Effector CD8-positive, alpha-beta T cell (primary cell): ENCODE results near the gene KRT20.
A peak's percentile ranks its signal among the peaks of the same experiment; 100 is the strongest.
"Not testable (repeated sequence)": the region's sequence is repeated elsewhere in the genome, so short reads cannot be mapped to it uniquely, and the experiment has no call there.

Source experiments
- DNase-seq: peaks from one replicate; lab custom pipeline; 2025; lab: John Stamatoyannopoulos, UW
- total RNA-seq, 4 experiments: gene quantifications; one replicate each; lab custom pipeline; 2026; lab: John Stamatoyannopoulos, UW

KRT20 gene
- total RNA-seq: 0 reads per million in 4 experiments

DNA sequence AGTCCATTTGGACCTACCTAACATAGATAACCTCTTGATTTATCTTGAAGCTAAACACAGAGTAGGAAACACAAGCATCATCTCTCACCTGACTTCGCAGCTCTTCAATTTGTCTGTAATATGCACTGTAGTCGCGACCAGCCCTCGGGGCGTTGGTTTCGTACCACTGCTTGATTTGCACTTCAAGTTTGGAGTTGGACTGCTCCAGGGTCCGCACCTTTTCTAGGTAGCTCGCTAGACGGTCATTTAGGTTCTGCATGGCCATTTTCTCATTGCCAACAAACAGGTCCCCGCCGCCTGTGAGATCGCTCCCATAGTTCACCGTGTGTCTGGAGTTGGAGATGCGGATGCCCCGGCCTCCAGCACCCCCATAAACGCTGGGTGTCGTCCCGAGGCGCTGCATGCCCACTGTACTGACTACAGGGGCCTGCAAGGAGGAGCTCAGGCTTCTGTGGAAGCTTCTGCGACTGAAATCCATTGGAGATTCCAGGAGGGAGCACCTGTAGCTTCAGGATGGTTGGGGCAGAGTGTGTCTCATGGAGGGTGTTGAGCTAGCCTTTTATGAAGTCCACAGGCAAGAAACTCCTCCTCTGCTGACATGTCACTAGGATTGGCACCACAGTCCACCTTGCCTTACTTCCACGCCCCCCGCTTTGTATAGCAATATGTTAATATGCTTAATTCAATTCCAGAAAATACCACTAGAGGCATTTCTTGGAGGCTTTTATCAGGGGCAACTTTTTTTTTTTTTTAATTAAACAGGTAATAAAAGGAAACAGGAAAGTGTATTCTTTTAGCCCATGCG, at the start of gene KRT20:
TSS of gene KRT20 (minus strand) at position 535 of the 805 bp plus-strand sequence. CDS start at position 478, 57 bp downstream.
- no peak for DNase-seq

DNA sequence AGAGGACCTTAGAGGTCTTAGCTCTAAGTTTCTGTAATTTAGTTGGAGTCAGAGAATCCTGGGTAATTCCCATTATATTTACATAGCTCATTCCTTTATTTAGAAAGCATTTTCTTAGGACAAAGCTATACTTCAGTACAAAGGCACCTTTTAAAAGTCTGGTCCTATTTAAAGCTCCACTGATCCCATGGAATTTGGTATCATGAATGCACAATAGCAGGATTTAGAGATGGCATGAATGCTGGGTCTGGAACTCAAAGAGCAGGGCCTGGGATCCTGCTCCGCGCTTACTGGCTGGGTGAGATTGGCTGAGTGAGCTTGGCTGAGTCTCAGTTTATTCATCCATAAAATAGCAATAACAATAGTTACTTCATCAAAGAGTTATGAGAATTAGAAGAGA, 47.6 kb upstream of the KRT20 start:
- no peak for DNase-seq

DNA sequence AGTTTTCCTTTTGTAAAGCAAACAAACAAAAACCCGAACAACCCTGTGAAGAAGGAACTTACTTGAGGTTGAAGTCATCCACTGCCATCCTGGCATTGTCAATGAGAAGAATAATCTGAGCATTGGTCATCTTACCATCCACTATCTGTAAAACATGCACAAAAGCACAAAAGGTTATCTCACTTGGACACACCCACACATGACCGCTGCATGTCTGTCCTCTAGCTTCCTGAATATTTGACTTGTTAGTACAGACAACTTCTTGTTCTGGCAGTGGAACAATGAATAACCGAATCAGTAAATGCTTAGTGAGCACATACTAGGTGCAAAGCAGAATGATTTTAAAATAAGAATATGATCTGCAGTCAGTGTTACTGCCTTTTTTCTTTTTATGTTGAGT, 46.3 kb upstream of the KRT20 start:
- no peak for DNase-seq

DNA sequence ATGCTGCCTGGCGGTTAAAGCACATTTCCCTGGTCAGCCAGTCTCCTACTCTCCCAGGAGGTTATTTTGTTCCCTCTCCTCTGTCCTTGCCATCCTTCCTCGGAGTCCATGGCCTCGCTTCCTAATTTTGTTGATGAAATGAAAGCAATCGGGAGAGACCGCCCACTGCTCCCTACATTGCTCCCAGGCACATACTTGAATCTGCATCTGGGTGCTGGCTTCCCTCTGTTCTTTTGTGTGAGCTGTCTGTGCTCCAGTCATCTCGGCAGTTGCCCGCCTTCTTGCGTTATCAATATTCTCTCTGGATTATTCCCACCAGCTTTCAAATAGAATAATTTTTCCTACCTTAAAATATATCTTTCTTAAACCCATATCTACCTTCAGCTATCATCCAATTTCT, 41.3 kb upstream of the KRT20 start:
- DNase-seq: no peak

DNA sequence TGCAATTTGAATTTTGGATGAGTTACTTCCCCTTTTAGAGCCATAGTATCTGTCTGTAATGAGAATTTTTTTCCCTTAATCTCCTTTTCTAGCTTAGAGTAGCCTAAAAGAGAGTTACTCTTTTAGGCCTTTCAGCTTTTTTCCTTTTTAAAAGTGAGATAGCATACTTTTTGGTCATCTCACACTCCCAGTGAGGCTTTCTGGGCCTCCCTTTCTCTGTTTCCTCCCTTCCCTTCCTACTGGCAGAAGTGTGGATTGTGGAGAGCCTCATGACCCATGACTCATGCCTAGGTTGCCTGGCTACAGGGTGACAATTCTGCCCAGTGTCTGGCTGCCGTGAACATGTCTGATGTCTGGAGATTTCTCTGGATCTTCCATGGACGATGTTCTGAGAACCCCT, 37.2 kb upstream of the KRT20 start:
- no peak for DNase-seq

DNA sequence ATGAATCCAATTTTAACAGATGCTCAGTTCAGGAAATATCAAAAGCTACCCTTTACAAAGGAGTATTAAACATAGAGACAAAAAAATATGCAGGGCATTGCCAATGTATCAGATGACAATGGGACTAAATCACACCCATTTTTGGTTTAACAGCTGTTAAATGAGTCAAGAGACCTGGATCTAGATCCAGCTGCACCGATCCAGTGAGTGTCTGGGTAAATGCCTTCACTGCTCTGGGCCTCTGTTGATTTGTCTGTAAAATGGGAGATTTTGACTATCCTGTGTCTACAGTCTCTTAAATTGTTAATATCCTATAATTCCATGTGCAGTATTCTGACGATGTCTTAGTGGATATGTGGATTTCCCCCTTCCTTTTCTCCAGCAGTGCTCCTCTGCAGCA, 36.0 kb upstream of the KRT20 start:
- DNase-seq: no peak

DNA sequence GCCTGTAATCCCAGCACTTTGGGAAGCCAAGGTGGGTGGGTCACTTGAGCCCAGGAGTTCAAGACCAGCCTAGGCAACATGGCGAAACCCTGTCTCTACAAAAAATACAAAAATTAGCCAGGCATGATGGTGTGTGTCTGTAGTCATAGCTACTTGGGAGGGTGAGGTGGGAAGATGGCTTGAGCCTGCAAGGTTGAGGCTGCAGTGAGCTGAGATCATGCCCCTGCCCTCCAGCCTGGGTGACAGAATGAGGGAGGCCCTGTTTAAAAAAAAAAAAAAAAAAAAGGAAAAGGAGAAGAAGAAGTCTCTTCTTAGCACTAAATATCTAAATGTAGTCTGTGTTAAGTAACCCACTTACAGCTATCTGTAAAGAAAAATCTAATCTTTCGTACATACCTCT, 32.1 kb upstream of the KRT20 start:
- DNase-seq: not testable (repeated sequence)

- no peak for DNase-seq
These were observed 31.3 kb upstream of the KRT20 start for GRCh38 chr17:40916366-40916765.

DNA sequence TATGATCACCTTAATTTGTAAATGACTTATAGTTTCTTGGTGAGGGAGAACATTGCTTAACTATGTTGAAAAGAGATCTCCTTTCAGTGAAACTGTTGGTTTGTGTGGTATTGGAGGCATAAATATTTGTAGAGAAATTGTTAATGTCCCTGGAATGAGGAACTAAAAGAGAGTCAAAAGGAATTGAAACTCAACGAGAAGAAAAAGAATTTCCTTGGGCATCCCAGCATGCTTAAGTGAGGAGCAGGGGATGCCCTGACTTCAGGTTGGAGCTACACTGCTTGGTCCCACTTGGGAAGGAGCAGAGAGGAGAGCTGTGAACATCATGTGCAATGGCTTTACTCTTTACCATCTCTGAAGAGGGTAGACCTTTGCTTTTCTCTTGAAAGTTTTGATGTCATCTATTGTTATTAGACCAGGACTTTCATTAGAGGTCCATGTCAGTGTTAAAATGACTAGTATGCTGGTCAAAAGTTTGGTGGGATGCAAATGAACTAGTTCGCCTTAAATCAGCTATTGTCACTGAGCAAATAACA, 30.7 kb upstream of the KRT20 start:
- DNase-seq: no peak

DNA sequence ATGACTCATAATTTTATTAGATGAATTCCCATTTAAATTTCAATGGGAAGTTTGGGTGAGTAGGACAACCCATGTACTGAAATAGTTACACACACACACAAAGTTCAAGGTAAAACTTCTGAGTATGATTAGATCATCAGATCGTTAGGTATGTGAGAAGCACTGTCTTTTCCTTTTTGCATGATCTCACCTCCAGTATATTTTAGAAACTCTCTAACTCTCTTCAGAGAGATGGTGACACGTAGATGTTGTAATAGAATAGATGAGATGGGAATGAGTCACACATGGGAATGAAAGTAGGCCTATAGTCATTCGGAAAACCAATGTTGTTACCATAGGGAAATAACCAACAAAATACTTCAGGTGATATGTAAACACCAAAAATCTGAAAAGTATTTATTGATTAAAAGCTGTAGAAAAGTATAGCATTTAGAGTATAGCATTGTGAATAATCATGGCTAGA, 30.2 kb upstream of the KRT20 start:
- DNase-seq: no peak

DNA sequence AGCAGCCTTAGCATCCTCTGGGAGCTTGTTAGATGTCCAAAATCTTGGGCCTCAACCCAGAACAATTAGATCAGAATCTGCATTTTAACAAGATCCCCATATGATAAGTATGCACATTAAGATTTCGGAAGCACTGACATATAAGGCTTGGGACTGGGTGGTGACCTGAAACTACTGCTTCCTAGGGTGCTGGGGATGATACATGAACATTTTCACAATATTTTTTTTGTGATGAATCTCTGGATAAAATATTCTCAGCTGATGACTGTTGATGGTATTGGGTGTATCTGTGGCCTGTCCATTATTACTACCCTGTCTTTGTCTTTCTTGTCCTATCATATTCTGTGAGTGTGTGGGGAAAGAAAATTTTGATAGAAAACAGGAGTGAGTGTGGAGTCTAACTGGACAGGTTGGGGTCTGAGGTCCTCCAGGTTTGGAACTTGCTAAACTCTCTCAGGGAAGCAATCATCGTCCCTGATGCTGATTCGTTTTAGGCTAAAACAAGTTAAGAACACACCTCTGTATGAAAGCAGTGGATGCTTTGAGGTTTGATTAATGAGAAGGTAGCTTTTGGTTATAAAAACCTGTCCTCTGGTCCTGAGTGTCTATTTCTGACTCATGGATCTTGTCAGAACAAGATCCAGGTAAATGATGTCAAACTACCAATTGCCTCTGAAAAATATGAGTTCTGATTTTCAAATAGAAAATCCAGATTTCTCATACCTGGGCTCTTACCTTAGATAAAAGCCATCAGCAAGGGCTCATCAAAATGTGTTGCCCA, 29.2 kb upstream of the KRT20 start:
- no peak for DNase-seq

GRCh38 chr17:40912486-40913210, 27.6 kb upstream of the KRT20 start:
- DNase-seq: no peak

GRCh38 chr17:40910441-40910841, 25.4 kb upstream of the KRT20 start:
- DNase-seq: no peak

DNA sequence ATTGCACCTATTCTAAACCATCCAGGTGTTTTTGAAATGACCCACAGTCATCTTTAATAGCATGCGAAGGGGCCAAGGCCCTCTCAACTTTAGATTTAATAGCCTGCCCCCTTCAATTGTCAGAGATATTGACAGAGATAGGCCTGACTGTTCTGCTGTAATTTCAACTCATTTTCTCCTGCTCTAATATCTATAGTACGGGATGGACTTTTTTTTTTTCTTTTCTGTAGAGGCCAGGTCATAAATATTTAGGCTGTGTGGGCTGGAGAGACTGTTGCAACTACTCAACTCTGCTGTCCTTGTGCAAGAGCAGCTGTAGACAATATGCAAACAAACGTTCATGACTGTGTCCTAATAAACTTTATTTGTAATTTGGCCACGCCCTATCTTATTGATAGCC, 24.7 kb upstream of the KRT20 start:
- DNase-seq: no peak

DNA sequence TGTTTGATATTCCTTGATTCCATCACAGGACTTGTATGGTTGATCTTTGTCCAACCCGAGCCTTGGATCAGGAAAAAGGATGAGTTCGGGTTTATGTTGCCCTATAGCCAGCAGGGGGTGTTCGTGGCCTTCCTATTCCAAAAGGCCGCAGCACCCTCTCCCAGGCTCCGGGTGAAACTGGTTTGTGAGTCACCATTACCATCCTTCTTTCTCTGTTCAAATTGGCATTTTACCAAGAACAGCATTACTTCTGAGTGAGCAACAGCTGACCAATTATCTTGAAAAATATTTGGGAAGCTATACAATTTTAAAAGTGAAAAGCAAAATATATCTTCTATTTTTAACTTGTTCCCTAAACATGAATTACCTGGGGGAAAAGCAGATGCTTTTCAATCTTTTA, 24.3 kb upstream of the KRT20 start:
- peak; percentile 53 for DNase-seq

DNA sequence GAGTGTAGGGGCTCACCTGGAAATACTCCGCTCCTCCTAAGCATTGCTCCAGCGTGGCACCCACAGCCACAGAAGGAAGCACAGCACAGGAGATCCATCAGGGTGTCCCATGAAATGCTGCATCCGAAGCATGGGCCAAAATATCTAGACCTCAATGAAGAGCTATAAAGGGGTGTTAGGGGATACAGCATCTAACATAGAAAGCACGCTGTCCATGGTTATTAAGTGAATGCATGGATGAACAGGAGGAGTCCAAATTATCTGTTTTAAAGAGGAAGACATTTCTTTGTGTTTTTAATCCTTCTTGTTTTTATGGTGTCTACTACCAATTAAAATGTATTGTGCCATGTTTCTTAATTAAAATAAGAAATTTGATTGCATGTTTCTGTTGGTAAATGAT, 21.6 kb upstream of the KRT20 start:
- DNase-seq: no peak

DNA sequence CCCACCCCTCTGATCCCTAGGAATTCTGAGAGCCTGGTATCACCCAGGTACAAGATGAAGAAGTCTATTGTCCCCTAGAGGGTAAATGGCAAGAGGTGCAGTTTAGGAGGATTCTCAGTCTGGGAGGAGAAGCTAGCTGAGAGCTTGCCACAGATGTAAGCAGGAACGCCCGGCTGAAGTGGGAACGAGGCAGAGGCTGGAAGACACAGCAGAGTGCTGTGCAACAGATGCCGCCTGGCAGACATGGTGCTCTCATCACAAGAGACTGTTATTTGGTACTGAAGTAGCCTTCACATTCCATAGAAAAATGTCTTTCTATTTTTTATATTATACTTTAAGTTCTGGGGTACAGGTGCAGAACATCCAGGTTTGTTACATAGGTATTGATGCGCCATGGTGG, 20.3 kb upstream of the KRT20 start:
- DNase-seq: no peak

- DNase-seq: no peak
These were observed 18.2 kb upstream of the KRT20 start for GRCh38 chr17:40903129-40903847.

DNA sequence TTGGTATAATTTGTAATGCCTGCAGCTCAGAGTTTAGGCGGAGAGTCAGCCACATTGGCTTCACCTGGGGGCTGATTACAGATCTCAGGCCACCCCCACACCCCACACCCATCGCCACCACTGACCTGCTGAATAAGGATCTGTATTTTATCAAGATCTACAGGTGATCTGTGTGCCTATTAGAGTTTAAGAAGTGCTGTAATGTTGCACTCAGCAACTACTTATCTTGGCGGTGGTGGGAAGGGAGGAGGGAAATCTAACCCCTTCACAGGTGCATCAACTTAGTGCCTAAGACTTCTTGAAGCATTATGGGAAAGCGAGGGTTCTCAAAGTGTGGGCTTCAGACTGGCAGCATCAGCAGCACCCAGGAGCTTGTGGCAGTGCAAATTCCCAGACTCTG, 17.5 kb upstream of the KRT20 start:
- no peak for DNase-seq

DNA sequence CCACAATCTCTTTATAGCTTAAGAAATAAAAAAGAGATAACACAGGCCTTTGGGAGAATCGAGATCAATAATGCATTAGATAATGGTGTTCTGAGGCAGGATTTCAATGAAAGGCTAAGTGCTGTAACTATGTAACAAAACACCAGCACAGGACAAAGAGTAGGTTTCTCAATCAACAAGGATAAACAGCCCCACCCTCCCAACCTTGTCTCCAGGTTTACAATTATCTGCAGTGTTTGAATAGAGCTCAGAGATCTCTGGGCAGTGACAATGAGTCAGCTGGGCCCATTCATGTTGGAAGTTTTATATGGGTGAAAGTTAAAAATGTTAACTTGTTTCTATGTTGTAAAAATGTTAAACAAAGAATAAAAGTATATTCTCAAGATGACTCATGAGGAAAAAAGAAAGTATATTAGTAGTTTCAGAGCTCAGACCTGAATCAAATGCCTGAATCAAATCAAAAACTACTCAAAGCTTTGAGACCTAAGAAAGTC, 17.0 kb upstream of the KRT20 start:
- no peak for DNase-seq

GRCh38 chr17:40900809-40901356, 15.8 kb upstream of the KRT20 start:
- no peak for DNase-seq
